Upper lobe of left lung (tissue), 6 donors: Measurements from ENCODE around the gene HIBADH. TPM values are rescaled to one million over a fixed set of nuclear protein-coding genes. Genes with fewer than 3 reads are reported as not detected.
"Not testable (repeated sequence)": the region's sequence is repeated elsewhere in the genome, so short reads cannot be mapped to it uniquely, and the experiment has no call there.

ENCODE experiments used
- ATAC-seq, 2 donors: fragments of 200-7000 bp; cut with Tn5 transposase; one replicate each; pipeline ENCODE4 v1.9.1; 2022; ENCODE audit warnings: mild to moderate bottlenecking in 2 of 2, moderate library complexity in 2 of 2; ENCODE audit not compliant: low FRiP score in 2 of 2
- DNase-seq, 2 donors: peaks; one replicate each; pipeline ENCODE4 v3.0.0-alpha.2; 2019 to 2020
- H3K27ac ChIP-seq, 4 donors: fragments of 200-600 bp; sonication (generic); one replicate each; pipeline ENCODE4 v1.5.1; 2016 to 2019
- H3K27me3 ChIP-seq, 4 donors: fragments of 200-600 bp; sonication (generic); one replicate each; pipeline ENCODE4 v1.5.1; 2017 to 2019
- H3K36me3 ChIP-seq, 4 donors: fragments of 200-600 bp; sonication (generic); one replicate each; pipeline ENCODE4 v1.5.1; 2016 to 2019
- H3K4me1 ChIP-seq, 4 donors: fragments of 200-600 bp; sonication (generic); one replicate each; pipeline ENCODE4 v1.5.1; 2018 to 2019
- H3K4me3 ChIP-seq, 4 donors: fragments of 200-600 bp; sonication (generic); one replicate each; pipeline ENCODE4 v1.5.1; 2017 to 2019; ENCODE audit warnings: mild to moderate bottlenecking in 2 of 4, moderate library complexity in 1 of 4
- H3K9me3 ChIP-seq, 4 donors: fragments of 200-600 bp; sonication (generic); one replicate each; pipeline ENCODE4 v1.5.1; 2018 to 2019
- CTCF ChIP-seq, 6 experiments: fragments of 450-650 bp in 4 of 6; fragments of 200-600 bp in 2 of 6; sonication (generic) in 2 of 6; IDR thresholded peaks; one replicate each; pipeline ENCODE4 v1.5.1; 2016 to 2019; ENCODE audit warnings: antibody characterized with exemption in 6 of 6
- EP300 ChIP-seq, 4 donors: sonication (generic); formaldehyde crosslinking; IDR thresholded peaks; one replicate each; pipeline ENCODE4 v1.5.1; 2017; ENCODE audit warnings: antibody characterized with exemption in 4 of 4, control low read depth in 2 of 4
- POLR2A ChIP-seq, 4 donors: fragments of 450-650 bp; IDR thresholded peaks; one replicate each; pipeline ENCODE4 v1.5.1; 2016 to 2017; ENCODE audit warnings: antibody characterized with exemption in 4 of 4, mild to moderate bottlenecking in 2 of 4
- POLR2AphosphoS5 ChIP-seq, 2 donors: sonication (generic); formaldehyde crosslinking; IDR thresholded peaks; one replicate each; pipeline ENCODE4 v1.5.1; 2017; ENCODE audit warnings: antibody characterized with exemption in 2 of 2
- whole genome bisulfite sequencing, 2 donors: methylation state at CpG; one replicate each; pipeline ENCODE4 v1.1.5; 2017 to 2018; 5-methylcytosine and 5-hydroxymethylcytosine counted together
- total RNA-seq, 6 donors: library from RNA; depleted of rRNA in 4 of 6; stranded (reverse); fragments of >200 nt in 4 of 6; gene quantifications; one replicate each; pipeline versions ENCODE4 v1.1.0 to v1.2.1, GENCODE V29; 2016 to 2021
- donor health status: DM: no; HTN: no; CAD: no; lungs with moderate emphysema.
- donor health status: DM: no; HTN: yes; CAD: no; lungs with severe emphysema.

The HIBADH gene
- total RNA-seq, 6 donors from 2014 or later, result 7.4 to 26.1 (median 21.8) TPM

DNA sequence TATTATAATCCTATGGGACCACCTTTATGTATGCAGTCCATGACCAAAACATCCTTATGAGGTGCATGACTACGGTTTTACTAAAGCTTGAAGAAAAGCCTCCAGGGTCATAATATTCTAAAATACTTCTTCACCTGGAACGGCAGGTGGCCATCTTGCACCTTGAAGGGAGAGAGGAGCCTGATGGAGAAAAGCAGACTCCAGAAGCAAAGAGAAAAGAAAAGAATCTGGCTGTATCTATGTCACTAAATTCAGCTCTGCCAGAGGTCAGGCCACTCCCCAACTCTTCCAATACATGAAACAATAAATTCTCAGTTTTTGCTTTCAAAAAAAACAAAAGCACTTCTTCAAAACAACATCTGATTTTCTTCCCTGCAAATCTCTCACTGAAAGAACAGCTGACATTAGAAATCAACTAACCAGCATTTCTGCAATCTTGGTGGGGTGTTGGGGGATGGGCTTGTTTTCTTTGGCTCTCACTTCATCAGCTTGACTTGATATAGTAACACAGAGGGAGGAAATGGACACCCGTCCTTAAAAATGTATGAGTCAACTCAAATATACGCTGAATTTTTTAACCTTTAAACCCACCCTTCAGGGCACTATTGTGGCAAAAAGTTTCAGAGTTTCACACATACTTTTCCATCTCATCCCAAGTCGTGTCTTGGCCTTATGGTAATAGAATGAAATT, 21.7 kb downstream of the HIBADH start:
- TF ChIP-seq EP300 (IDR thresholded peaks at IDR 0.05) (no peak), POLR2A (IDR thresholded peaks at IDR 0.05) (no peak), POLR2AphosphoS5 (IDR thresholded peaks at IDR 0.05) (no peak), CTCF (IDR thresholded peaks at IDR 0.05) (no peak)
- no peak for DNase-seq
- peaks cover 0 to 14% (median 7%) of the 10 kb centered on the region in 4 donors for H3K4me1 ChIP-seq
- H3K36me3 ChIP-seq, result peaks cover 0 to 3% (median 0%) of the 10 kb centered on the region in 4 donors
- WGBS, 2 donors, result 35 to 46% methylated on average over 5 of the region's 5 CpGs
- H3K4me3 ChIP-seq, result no peak overlapping the region
- H3K27me3 ChIP-seq, result no peaks in the 10 kb centered on the region
- no peaks in the 10 kb centered on the region for H3K9me3 ChIP-seq
- ATAC-seq, result no peak
- no peak overlapping the region for H3K27ac ChIP-seq

- no peaks in the 10 kb centered on the region for H3K27me3 ChIP-seq
- peaks cover 0 to 3% (median 0%) of the 10 kb centered on the region in 4 donors for H3K36me3 ChIP-seq
- no peaks in the 10 kb centered on the region for H3K9me3 ChIP-seq
- TF ChIP-seq POLR2A (IDR thresholded peaks at IDR 0.05), result no peak
- TF ChIP-seq POLR2AphosphoS5 (IDR thresholded peaks at IDR 0.05), result no peak
- no peak overlapping the region for H3K27ac ChIP-seq
- no peak for DNase-seq
- peaks cover 8 to 22% (median 13%) of the 10 kb centered on the region in 4 donors for H3K4me1 ChIP-seq
- H3K4me3 ChIP-seq, result no peak overlapping the region
- 94 to 96% methylated on average over 6 of the region's 6 CpGs for WGBS, 2 donors
- ATAC-seq, result no peak
These were observed 22.8 kb downstream of the HIBADH start for GRCh38 chr7:27639851-27640250.

GRCh38 chr7:27639048-27639447, 23.6 kb downstream of the HIBADH start:
- DNase-seq, H3K9me3 ChIP-seq, H3K27me3 ChIP-seq, ATAC-seq, H3K36me3 ChIP-seq, H3K4me3 ChIP-seq, H3K27ac ChIP-seq: not testable (repeated sequence)
- H3K4me1 ChIP-seq, result peaks cover 8 to 22% (median 13%) of the 10 kb centered on the region in 4 donors
- 92 to 95% methylated on average over 1 of the region's 1 CpG for WGBS, 2 donors

DNA sequence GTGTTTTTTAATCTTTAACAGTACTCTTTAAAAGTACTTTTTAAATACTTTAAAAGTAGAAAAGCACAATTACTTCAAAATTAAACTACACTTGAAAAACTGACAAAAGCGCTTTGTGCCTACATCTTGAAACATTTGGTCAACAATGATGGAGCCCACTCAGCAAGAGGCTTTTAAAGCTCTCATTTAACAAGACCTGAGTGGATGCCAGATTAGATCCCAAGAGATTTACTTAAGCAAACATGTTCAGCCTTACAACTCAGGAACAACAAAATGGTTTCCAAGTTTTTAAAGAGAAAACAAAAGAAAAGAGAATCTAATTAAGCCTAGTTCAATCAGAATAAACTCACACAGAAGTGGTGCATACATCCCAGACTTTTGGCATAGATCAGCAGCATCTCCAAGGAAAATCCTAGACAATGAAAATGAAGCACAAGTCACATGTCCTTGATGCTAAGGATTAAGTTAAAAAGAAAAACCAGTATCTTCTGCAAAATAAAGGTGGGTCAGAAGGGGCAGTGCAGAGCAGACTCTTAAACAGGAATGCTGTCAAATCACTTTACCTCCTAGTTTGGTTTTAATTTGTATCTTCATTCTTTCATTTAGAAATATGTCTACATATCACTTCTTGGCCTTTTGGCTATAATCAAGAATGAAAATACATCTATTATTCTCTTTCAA, 26.2 kb downstream of the HIBADH start:
- no peak for DNase-seq
- peaks cover 8 to 18% (median 13%) of the 10 kb centered on the region in 4 donors for H3K4me1 ChIP-seq
- ATAC-seq, result no peak
- H3K36me3 ChIP-seq, result peaks cover 0 to 3% (median 0%) of the 10 kb centered on the region in 4 donors
- no peaks in the 10 kb centered on the region for H3K27me3 ChIP-seq
- no peak for TF ChIP-seq POLR2A (IDR thresholded peaks at IDR 0.05)
- H3K27ac ChIP-seq, result no peak overlapping the region
- WGBS, 2 donors, result 73 to 75% methylated on average over 1 of the region's 1 CpG
- H3K9me3 ChIP-seq, result no peaks in the 10 kb centered on the region
- no peak overlapping the region for H3K4me3 ChIP-seq

GRCh38 chr7:27635728-27636127, 27.0 kb downstream of the HIBADH start:
- peaks cover 0 to 3% (median 0%) of the 10 kb centered on the region in 4 donors for H3K36me3 ChIP-seq
- DNase-seq (no peak), ATAC-seq (no peak)
- H3K27ac ChIP-seq, result no peak overlapping the region
- TF ChIP-seq EP300 (IDR thresholded peaks at IDR 0.05) (no peak), CTCF (IDR thresholded peaks at IDR 0.05) (no peak), POLR2A (IDR thresholded peaks at IDR 0.05) (no peak), POLR2AphosphoS5 (IDR thresholded peaks at IDR 0.05) (no peak)
- WGBS, 2 donors, result 52 to 58% methylated on average over 1 of the region's 1 CpG
- H3K4me1 ChIP-seq, result peaks cover 4 to 14% (median 9%) of the 10 kb centered on the region in 4 donors
- H3K27me3 ChIP-seq, result no peaks in the 10 kb centered on the region
- H3K4me3 ChIP-seq, result no peak overlapping the region
- H3K9me3 ChIP-seq, result no peaks in the 10 kb centered on the region

- Histone ChIP-seq H3K4me3 (no peak overlapping the region), H3K9me3 (no peaks in the 10 kb centered on the region), H3K4me1 (peaks cover 4 to 14% (median 9%) of the 10 kb centered on the region in 4 donors), H3K36me3 (peaks cover 0 to 3% (median 0%) of the 10 kb centered on the region in 4 donors), H3K27ac (no peak overlapping the region), H3K27me3 (no peaks in the 10 kb centered on the region)
- no peak for TF ChIP-seq POLR2AphosphoS5 (IDR thresholded peaks at IDR 0.05)
- no peak for TF ChIP-seq EP300 (IDR thresholded peaks at IDR 0.05)
- no peak for TF ChIP-seq POLR2A (IDR thresholded peaks at IDR 0.05)
- TF ChIP-seq CTCF (IDR thresholded peaks at IDR 0.05), result no peak
- DNase-seq (no peak), ATAC-seq (no peak)
- 78 to 80% methylated on average over 3 of the region's 3 CpGs for WGBS, 2 donors
These were observed 27.8 kb downstream of the HIBADH start for GRCh38 chr7:27634671-27635493.
